Natural killer cell (primary cell): ENCODE data around the gene GTF2H4. TPM values are rescaled to one million over a fixed set of nuclear protein-coding genes. Genes with fewer than 3 reads are reported as not detected.

Source experiments
- ATAC-seq, 3 donors: fragments of 150-1000 bp in 2 of 3; fragments of 200-7000 bp in 1 of 3; cut with Tn5 transposase; 1 replicate in 1 of 3; 2 replicates in 2 of 3; pipeline ENCODE4 v1.10.0; 2021; ENCODE audit warnings: mild to moderate bottlenecking in 2 of 3, moderate library complexity in 2 of 3
- DNase-seq, 2 donors: peaks; one replicate each; pipeline versions ENCODE4 v3.0.0 to v3.0.0-alpha.2; 2013 to 2021; ENCODE audit warnings: mixed read lengths in 1 of 2
- H3K27ac ChIP-seq: one replicate; pipeline ENCODE4 v1.5.1; 2013; ENCODE audit warnings: mild to moderate bottlenecking, low read length
- H3K27me3 ChIP-seq: one replicate; pipeline ENCODE4 v1.6.1; 2013; ENCODE audit warnings: low read length; ENCODE audit not compliant: control insufficient read depth, insufficient read depth
- H3K36me3 ChIP-seq: one replicate; pipeline ENCODE4 v1.6.1; 2013; ENCODE audit warnings: low read length; ENCODE audit not compliant: control insufficient read depth, insufficient read depth
- H3K4me1 ChIP-seq: one replicate; pipeline ENCODE4 v1.6.1; 2013; ENCODE audit warnings: low read length; ENCODE audit not compliant: control insufficient read depth, insufficient read depth
- H3K4me3 ChIP-seq: one replicate; pipeline ENCODE4 v1.5.1; 2013; ENCODE audit warnings: low read length
- H3K9me3 ChIP-seq: one replicate; pipeline ENCODE4 v1.6.1; 2013; ENCODE audit warnings: low read length; ENCODE audit not compliant: control insufficient read depth, insufficient read depth
- H3K27ac Mint-ChIP-seq, 2 donors: one replicate each; pipeline ENCODE4 v1.8.0; 2022; ENCODE audit warnings: mild to moderate bottlenecking in 2 of 2, mixed read lengths in 2 of 2, moderate library complexity in 1 of 2
- H3K27me3 Mint-ChIP-seq, 2 donors: one replicate each; pipeline ENCODE4 v1.8.0; 2022; ENCODE audit warnings: low read depth in 2 of 2, mixed read lengths in 2 of 2
- H3K36me3 Mint-ChIP-seq: one replicate; pipeline ENCODE4 v1.8.0; 2022; ENCODE audit warnings: mixed read lengths
- H3K4me1 Mint-ChIP-seq, 2 donors: one replicate each; pipeline ENCODE4 v1.8.0; 2022; ENCODE audit warnings: mixed read lengths in 2 of 2
- H3K4me3 Mint-ChIP-seq: one replicate; pipeline ENCODE4 v1.8.0; 2022; ENCODE audit warnings: mild to moderate bottlenecking, moderate library complexity, mixed read lengths
- H3K9me3 Mint-ChIP-seq, 2 donors: one replicate each; pipeline ENCODE4 v1.8.0; 2022; ENCODE audit warnings: mixed read lengths in 2 of 2
- WGBS: methylation state at CpG from one replicate; pipeline ENCODE4 v1.1.7; 2013; ENCODE audit warnings: missing lambda C conversion rate; ENCODE audit not compliant: insufficient coverage; 5-methylcytosine and 5-hydroxymethylcytosine counted together
- intact Hi-C: fragments of 100-400 bp; cut with micrococcal nuclease; formaldehyde crosslinking; loops from one replicate; pipeline ENCODE4 v1.14.2; 2022
- total RNA-seq, 4 donors: library from RNA; stranded (reverse); fragments of 120-200 nt in 1 of 4; gene quantifications; one replicate each; pipeline versions ENCODE4 v1.2.3 to v1.2.4, GENCODE V29; 2013 to 2022
- TF ChIP-seq, protein P1 (sequence below): fragments of 200-600 bp; IDR thresholded peaks from one replicate; pipeline ENCODE4 v1.8.0; 2022; ENCODE audit warnings: antibody characterized with exemption

The GTF2H4 gene
- total RNA-seq, 3 donors from 2014 or later (not counting 1 experiment from before 2014, with no cell fraction given), result 13.5 to 17.9 (median 15.7) TPM

DNA sequence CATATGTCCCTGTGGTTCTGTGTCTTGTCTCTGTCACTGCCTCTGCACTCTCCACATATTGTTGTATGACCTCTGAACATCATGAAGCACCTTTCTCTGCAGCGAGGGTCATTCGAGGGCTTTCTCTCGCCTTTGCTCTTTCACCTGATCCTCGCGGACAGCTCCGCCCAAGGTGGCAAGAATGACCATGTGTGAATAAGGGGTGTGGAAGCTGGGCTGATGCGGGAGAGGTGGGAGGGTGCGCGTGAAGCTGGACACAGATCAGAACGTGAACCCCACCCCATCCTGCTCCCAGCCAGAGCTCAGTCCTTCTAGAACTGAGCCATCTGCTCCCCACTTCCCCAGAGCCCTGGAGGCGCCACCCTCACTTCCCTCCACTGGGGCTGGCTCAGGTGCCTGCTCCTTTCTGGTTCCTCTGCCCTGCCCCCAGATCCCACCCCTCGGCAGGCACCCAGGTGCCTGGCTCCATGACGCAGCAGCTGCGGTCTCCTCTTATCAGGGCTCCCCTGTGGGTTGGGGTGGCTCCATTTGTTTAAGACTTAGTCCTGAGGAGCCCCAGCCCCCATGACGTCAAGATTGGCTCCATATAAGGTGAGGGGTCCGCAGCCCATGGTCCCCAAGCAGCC lies 32.5 kb downstream of the GTF2H4 start, which contains the start of gene MUCL3:
TSS of gene MUCL3 (plus strand) at position 613 of the 626 bp plus-strand sequence. CDS start 27 bp downstream, outside the sequence.
- H3K9me3 Mint-ChIP-seq, result no peaks in the 10 kb centered on the region
- 69% methylated on average over 15 of the region's 16 CpGs for WGBS
- no peak within 1 kb of the TSS for H3K27ac ChIP-seq
- H3K27ac Mint-ChIP-seq, result no peak within 1 kb of the TSS
- H3K36me3 Mint-ChIP-seq, result no peaks in the 10 kb centered on the region
- no peaks in the 10 kb centered on the region for H3K9me3 ChIP-seq
- intact Hi-C loops, result no loop called here
- H3K4me3 ChIP-seq, result no peak within 1 kb of the TSS
- H3K36me3 ChIP-seq, result no peaks in the 10 kb centered on the region
- no peak within 1 kb of the TSS for H3K4me3 Mint-ChIP-seq
- ATAC-seq, result no peak
- DNase-seq, result no peak
- peaks cover 5% of the 10 kb centered on the region for H3K27me3 ChIP-seq
- peaks cover 34 to 53% of the 10 kb centered on the region in 2 donors for H3K27me3 Mint-ChIP-seq
- TF ChIP-seq, protein P1, sequence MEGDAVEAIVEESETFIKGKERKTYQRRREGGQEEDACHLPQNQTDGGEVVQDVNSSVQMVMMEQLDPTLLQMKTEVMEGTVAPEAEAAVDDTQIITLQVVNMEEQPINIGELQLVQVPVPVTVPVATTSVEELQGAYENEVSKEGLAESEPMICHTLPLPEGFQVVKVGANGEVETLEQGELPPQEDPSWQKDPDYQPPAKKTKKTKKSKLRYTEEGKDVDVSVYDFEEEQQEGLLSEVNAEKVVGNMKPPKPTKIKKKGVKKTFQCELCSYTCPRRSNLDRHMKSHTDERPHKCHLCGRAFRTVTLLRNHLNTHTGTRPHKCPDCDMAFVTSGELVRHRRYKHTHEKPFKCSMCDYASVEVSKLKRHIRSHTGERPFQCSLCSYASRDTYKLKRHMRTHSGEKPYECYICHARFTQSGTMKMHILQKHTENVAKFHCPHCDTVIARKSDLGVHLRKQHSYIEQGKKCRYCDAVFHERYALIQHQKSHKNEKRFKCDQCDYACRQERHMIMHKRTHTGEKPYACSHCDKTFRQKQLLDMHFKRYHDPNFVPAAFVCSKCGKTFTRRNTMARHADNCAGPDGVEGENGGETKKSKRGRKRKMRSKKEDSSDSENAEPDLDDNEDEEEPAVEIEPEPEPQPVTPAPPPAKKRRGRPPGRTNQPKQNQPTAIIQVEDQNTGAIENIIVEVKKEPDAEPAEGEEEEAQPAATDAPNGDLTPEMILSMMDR, result no peak
- no peaks in the 10 kb centered on the region for H3K4me1 ChIP-seq
- H3K4me1 Mint-ChIP-seq, result no peaks in the 10 kb centered on the region

- Mint-ChIP-seq H3K27me3 (peaks cover 34 to 60% of the 10 kb centered on the region in 2 donors), H3K4me1 (no peaks in the 10 kb centered on the region), H3K9me3 (no peaks in the 10 kb centered on the region), H3K4me3 (no peak overlapping the region), H3K27ac (no peak overlapping the region), H3K36me3 (no peaks in the 10 kb centered on the region)
- H3K4me3 ChIP-seq, result no peak overlapping the region
- 26% methylated on average over 15 of the region's 15 CpGs for WGBS
- H3K9me3 ChIP-seq, result no peaks in the 10 kb centered on the region
- no peaks in the 10 kb centered on the region for H3K4me1 ChIP-seq
- peaks cover 5% of the 10 kb centered on the region for H3K27me3 ChIP-seq
- H3K27ac ChIP-seq, result no peak overlapping the region
- TF ChIP-seq, protein P1, result no peak
- no peaks in the 10 kb centered on the region for H3K36me3 ChIP-seq
- intact Hi-C loops, result no loop called here
- ATAC-seq (no peak), DNase-seq (peak in 1 of 2 donors; percentile 23)
Measured at GRCh38 chr6:30942338-30943060, 34.5 kb downstream of the GTF2H4 start.

- H3K36me3 ChIP-seq, result no peaks in the 10 kb centered on the region
- peaks cover 5% of the 10 kb centered on the region for H3K27me3 ChIP-seq
- DNase-seq (no peak), ATAC-seq (no peak)
- WGBS, result 91% methylated on average over 3 of the region's 4 CpGs
- Mint-ChIP-seq H3K27me3 (peaks cover 49 to 76% of the 10 kb centered on the region in 2 donors), H3K36me3 (no peaks in the 10 kb centered on the region), H3K4me3 (no peak overlapping the region), H3K9me3 (no peaks in the 10 kb centered on the region), H3K27ac (no peak overlapping the region), H3K4me1 (no peaks in the 10 kb centered on the region)
- no peaks in the 10 kb centered on the region for H3K9me3 ChIP-seq
- no peak overlapping the region for H3K27ac ChIP-seq
- TF ChIP-seq, protein P1, result no peak
- intact Hi-C loops, result no loop called here
- H3K4me3 ChIP-seq, result no peak overlapping the region
- no peaks in the 10 kb centered on the region for H3K4me1 ChIP-seq
Measured at GRCh38 chr6:30944051-30944450, 36.0 kb downstream of the GTF2H4 start.
